ENCODE measurements around the gene PABPN1L.

The PABPN1L gene

GRCh38 chr16:88865742-88866141 is 718 bp downstream of the PABPN1L start:
- DNase-seq = no peak

- DNase-seq = no peak
These were observed 1.1 kb downstream of the PABPN1L start for GRCh38 chr16:88865310-88865709.

GRCh38 chr16:88864521-88864920 is 1.9 kb downstream of the PABPN1L start:
- no peak for DNase-seq

- no peak for DNase-seq
These were observed 2.4 kb downstream of the PABPN1L start for GRCh38 chr16:88864099-88864498.

- no peak for DNase-seq
These were observed 3.0 kb downstream of the PABPN1L start for GRCh38 chr16:88863426-88863825.

- no peak for DNase-seq
These were observed 3.5 kb downstream of the PABPN1L start for GRCh38 chr16:88862968-88863367.

- no peak for DNase-seq
These were observed 5.1 kb downstream of the PABPN1L start for GRCh38 chr16:88861359-88861758.

GRCh38 chr16:88859381-88860091 is 6.9 kb downstream of the PABPN1L start:
- no peak for DNase-seq

- peak; percentile 62 for DNase-seq
These were observed 8.6 kb downstream of the PABPN1L start for GRCh38 chr16:88857728-88858339.

GRCh38 chr16:88856828-88857727 is 9.4 kb downstream of the PABPN1L start, which contains the start of the genes GALNS and TRAPPC2L:
Gene GALNS, minus strand, starts transcription at chr16:88856947. Its CDS starts 70 bp downstream, at chr16:88856877.
Gene TRAPPC2L, plus strand, starts transcription at chr16:88857127. Its CDS starts 24 bp downstream, at chr16:88857151.
- peak; percentile 99 for DNase-seq

- DNase-seq = no peak
These were observed 10.2 kb downstream of the PABPN1L start for GRCh38 chr16:88856122-88856827.

GRCh38 chr16:88855736-88856121 is 10.7 kb downstream of the PABPN1L start:
- no peak for DNase-seq

GRCh38 chr16:88855176-88855575 is 11.3 kb downstream of the PABPN1L start:
- DNase-seq = no peak

- peak; percentile 26 for DNase-seq
These were observed 12.0 kb downstream of the PABPN1L start for GRCh38 chr16:88854306-88855111.

GRCh38 chr16:88853325-88853941 is 13.0 kb downstream of the PABPN1L start:
- DNase-seq = no peak

- DNase-seq = no peak
These were observed 14.8 kb downstream of the PABPN1L start for GRCh38 chr16:88851616-88852015.

- DNase-seq = no peak
These were observed 15.8 kb downstream of the PABPN1L start for GRCh38 chr16:88850531-88851199.

GRCh38 chr16:88848557-88848956 is 17.9 kb downstream of the PABPN1L start:
- no peak for DNase-seq

GRCh38 chr16:88847654-88848053 is 18.8 kb downstream of the PABPN1L start:
- no peak for DNase-seq

GRCh38 chr16:88846088-88846487 is 20.4 kb downstream of the PABPN1L start:
- no peak for DNase-seq
